GM19099 (cell line): Measurements from ENCODE around the gene ENTREP1.

Experiments used
- POLR2A ChIP-seq: IDR thresholded peaks from 3 replicates; pipeline ENCODE4 v1.6.1; 2011; ENCODE audit warnings: low read depth; ENCODE audit not compliant: insufficient read length; ENCODE audit errors: extremely low read depth

The ENTREP1 gene

GRCh38 chr9:69314547-69314946 is 10.5 kb upstream of the ENTREP1 start:
- TF ChIP-seq POLR2A: no peak

GRCh38 chr9:69317081-69317480 is 7.9 kb upstream of the ENTREP1 start:
- TF ChIP-seq POLR2A: no peak

- no peak for TF ChIP-seq POLR2A
Observed at GRCh38 chr9:69317894-69318293, 7.1 kb upstream of the ENTREP1 start.

- TF ChIP-seq POLR2A: no peak
Observed at GRCh38 chr9:69319324-69320025, 5.5 kb upstream of the ENTREP1 start.

DNA sequence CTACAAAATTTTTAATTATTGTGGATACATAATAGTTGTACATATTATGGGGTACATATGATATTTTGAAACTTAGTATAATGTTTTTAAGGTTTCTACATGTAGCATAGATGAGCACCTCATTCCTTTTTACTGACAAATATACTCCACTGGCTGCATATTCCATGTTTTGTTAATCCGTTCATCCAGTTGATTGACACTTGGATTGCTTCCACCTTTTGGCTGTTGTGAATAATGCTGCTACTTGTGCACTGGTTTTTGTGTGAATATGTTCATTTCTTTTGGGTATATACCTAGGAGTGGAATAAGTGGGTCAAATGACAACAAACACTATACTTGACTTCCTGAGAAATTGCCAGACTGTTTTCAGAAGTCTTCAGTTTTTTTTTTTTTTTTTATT is 2.8 kb upstream of the ENTREP1 start:
- TF ChIP-seq POLR2A: no peak

GRCh38 chr9:69323861-69324260 is 1.2 kb upstream of the ENTREP1 start:
- no peak for TF ChIP-seq POLR2A

GRCh38 chr9:69325409-69326212 is 596 bp downstream of the ENTREP1 start:
- TF ChIP-seq POLR2A: no peak

DNA sequence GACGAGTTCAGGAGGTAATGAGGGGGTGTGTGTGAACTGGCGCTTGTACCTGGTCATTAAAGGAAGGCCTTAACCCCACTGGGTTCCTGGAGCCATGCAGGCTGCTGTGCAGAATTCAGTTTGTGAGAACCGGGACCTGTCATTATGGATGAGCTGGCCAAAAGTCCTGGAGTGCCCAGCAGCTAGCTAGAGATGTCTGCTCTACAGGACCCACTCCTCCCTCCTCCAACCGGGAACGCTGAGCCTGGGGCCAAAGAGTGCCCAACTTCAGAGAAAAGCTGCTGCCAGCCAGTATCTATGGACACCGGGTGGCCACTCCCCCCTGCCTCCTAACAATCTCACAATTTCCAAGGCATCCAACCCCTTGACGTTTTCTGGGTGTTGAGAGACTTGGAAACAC is 1.2 kb downstream of the ENTREP1 start:
- no peak for TF ChIP-seq POLR2A

GRCh38 chr9:69330580-69330979 is 5.6 kb downstream of the ENTREP1 start:
- no peak for TF ChIP-seq POLR2A

GRCh38 chr9:69331444-69331843 is 6.4 kb downstream of the ENTREP1 start:
- TF ChIP-seq POLR2A: no peak

DNA sequence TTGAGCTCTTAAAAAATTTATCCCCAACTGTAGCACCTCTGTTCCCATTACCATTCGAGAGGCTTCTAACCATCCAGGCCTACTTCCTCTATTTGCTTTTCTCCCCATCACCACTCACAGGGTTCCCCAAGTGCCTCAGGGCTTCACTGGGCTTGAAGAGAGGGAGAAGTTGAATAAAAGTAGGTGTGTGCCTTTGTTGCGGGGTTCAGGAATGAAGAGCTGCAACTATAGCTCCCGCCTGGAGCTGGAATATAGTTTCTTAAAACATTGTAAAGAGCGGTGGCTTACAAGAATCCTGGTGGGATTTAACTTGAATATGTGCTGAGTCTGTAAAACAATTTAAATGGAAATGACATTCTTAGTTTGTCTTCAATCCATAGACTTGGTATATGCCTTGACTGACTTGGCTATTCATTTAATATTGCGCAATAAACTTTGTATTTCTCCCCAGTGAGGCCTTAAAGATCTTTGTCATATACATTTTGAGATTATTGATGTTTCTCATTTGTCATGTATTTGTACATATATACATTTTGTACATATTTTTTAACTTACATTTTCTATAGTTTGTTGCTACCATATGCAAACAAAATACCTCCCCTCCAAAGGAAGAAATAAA is 7.2 kb downstream of the ENTREP1 start:
- TF ChIP-seq POLR2A: no peak

DNA sequence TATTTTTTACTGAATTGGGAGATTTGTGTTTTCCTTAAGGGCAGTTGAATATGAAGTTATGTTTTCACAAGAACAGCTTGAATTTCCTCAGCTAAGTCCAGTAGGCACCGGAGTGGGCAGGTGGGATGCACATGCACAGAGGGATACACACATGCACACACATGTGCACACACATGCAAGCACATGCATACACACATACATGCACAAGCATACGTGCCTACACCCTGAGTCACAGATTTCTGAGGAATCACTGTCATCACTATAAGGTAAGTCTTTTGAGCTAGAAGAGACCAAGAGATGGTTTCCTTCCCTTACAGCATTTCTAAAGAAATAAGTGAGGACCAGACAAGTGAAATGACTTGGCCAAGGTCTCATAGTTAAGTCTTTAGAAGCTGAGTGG is 8.7 kb downstream of the ENTREP1 start:
- no peak for TF ChIP-seq POLR2A

- no peak for TF ChIP-seq POLR2A
Observed at GRCh38 chr9:69334317-69334716, 9.3 kb downstream of the ENTREP1 start.

- TF ChIP-seq POLR2A: no peak
Observed at GRCh38 chr9:69339620-69340019, 14.6 kb downstream of the ENTREP1 start.

DNA sequence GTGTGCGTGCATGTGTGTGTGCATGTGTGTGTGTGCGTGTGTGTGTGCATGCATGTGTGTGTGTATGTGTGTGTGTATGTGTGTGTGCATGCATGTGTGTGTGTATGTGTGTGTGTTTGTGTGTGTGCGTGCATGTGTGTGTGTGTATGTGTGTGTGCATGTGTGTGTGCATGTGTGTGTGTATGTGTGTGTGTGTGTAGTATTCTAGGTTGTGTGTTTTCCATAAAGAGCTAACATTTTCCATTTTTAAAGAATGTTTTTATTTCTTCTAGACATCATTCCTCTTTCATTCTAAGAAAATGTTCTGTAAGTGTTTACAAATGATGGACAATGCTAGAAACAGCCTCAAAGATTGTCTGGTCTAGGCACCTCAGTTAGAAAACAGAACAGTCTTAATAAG is 15.6 kb downstream of the ENTREP1 start:
- TF ChIP-seq POLR2A: no peak

DNA sequence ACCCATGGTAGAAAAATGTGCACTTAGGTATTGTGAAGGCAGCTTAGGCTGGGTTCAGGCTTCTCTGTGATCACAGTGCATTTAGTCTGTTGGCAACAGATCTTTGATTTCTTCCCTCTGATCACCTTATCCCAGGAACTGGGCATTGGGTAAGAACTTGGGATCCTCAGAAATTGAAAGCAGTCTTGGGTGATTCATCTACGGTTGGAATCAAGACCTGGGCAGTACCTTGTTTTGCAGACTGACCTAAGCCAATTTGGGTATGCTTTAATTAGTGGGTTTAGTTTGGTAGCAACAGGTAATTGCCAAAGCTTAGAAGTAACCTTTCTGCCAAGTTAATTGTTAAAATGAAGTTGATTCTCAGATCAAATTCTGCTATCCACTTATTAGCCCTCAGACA is 17.8 kb downstream of the ENTREP1 start:
- TF ChIP-seq POLR2A: no peak
